Fibroblast of skin of abdomen (primary cell): ENCODE measurements around the gene PARD6A.
A peak's percentile ranks its signal among the peaks of the same experiment; 100 is the strongest.

Experiments
- DNase-seq: peaks from one replicate; pipeline ENCODE4 v3.0.0-alpha.2; 2013

Gene PARD6A

GRCh38 chr16:67653789-67654402 is 6.9 kb upstream of the PARD6A start:
- no peak for DNase-seq

GRCh38 chr16:67654403-67654911 is 6.3 kb upstream of the PARD6A start:
- DNase-seq = no peak

- DNase-seq = no peak
Observed at GRCh38 chr16:67655363-67655762, 5.4 kb upstream of the PARD6A start.

- no peak for DNase-seq
Observed at GRCh38 chr16:67656344-67657016, 4.3 kb upstream of the PARD6A start.

- DNase-seq = no peak
Observed at GRCh38 chr16:67657017-67657608, 3.6 kb upstream of the PARD6A start.

GRCh38 chr16:67657751-67658518 is 2.8 kb upstream of the PARD6A start:
- DNase-seq = no peak

- DNase-seq = no peak
Observed at GRCh38 chr16:67658849-67659674, 1.7 kb upstream of the PARD6A start.

- DNase-seq = peak; percentile 89
Observed at GRCh38 chr16:67659675-67660563, 841 bp upstream of the PARD6A start, which contains the start of gene ACD. ACD (minus strand) TSS chr16:67660260; CDS start chr16:67660220, 40 bp downstream.

GRCh38 chr16:67661101-67661761 is 471 bp downstream of the PARD6A start:
- peak; percentile 22 for DNase-seq

GRCh38 chr16:67661886-67662652 is 1.3 kb downstream of the PARD6A start:
- DNase-seq = no peak

- no peak for DNase-seq
Observed at GRCh38 chr16:67662653-67663010, 1.9 kb downstream of the PARD6A start.

- DNase-seq = no peak
Observed at GRCh38 chr16:67663151-67663876, 2.6 kb downstream of the PARD6A start.

GRCh38 chr16:67663877-67664222 is 3.1 kb downstream of the PARD6A start:
- no peak for DNase-seq

GRCh38 chr16:67664258-67664657 is 3.5 kb downstream of the PARD6A start:
- DNase-seq = no peak

GRCh38 chr16:67664871-67665270 is 4.1 kb downstream of the PARD6A start:
- no peak for DNase-seq

GRCh38 chr16:67665598-67665997 is 4.8 kb downstream of the PARD6A start:
- no peak for DNase-seq

GRCh38 chr16:67666032-67666551 is 5.3 kb downstream of the PARD6A start:
- no peak for DNase-seq

- DNase-seq = peak; percentile 74
Observed at GRCh38 chr16:67666559-67667452, 6.0 kb downstream of the PARD6A start, which contains the start of the genes C16orf86 and ENKD1. C16orf86 (plus strand) TSS chr16:67666814; CDS start chr16:67666971, 157 bp downstream. ENKD1 (minus strand) TSS chr16:67666750; CDS start chr16:67666442, 308 bp downstream.
